ENCODE data around the gene KIAA1549. TPM values are rescaled to one million over a fixed set of nuclear protein-coding genes. Genes with fewer than 3 reads are reported as not detected.

Gene KIAA1549
- total RNA-seq, 2 experiments from 2014 or later: not detected

- Mint-ChIP-seq H3K9me3 (no peaks in the 10 kb centered on the region), H3K27me3 (peaks cover 5% of the 10 kb centered on the region), H3K27ac (no peak overlapping the region), H3K4me3 (no peak overlapping the region), H3K4me1 (ENCODE audit: low read depth) (no peaks in the 10 kb centered on the region), H3K36me3 (ENCODE audit: low read depth) (no peaks in the 10 kb centered on the region)
- CTCF ChIA-PET: no interaction called here
- Histone ChIP-seq H3K9me3 (ENCODE audit: control insufficient read depth in 1 of 2, insufficient read depth in 1 of 2, low read length in 2 of 2) (no peaks in the 10 kb centered on the region), H3K27ac (ENCODE audit: low read depth in 1 of 2, low read length in 2 of 2) (no peak overlapping the region), H3K36me3 (ENCODE audit: insufficient read depth, low read length) (no peaks in the 10 kb centered on the region), H3K27me3 (ENCODE audit: control insufficient read depth in 1 of 2, insufficient read depth in 2 of 2, low read length in 2 of 2) (no peaks in the 10 kb centered on the region), H3K4me3 (ENCODE audit: low read length) (no peak overlapping the region), H3K4me1 (ENCODE audit: insufficient read depth, low read length) (no peaks in the 10 kb centered on the region)
- TF ChIP-seq CTCF (IDR thresholded peaks at IDR 0.05): no peak
- no peak for DNase-seq
- intact Hi-C loops (cut with DNase I, micrococcal nuclease): no loop called here
- ATAC-seq (ENCODE audit: poor library complexity): no peak
- POLR2A ChIA-PET: no interaction called here
These were observed 24.0 kb downstream of the KIAA1549 start for GRCh38 chr7:138957217-138957616.

GRCh38 chr7:138954545-138955475 is 26.4 kb downstream of the KIAA1549 start:
- TF ChIP-seq CTCF (IDR thresholded peaks at IDR 0.05): no peak
- CTCF ChIA-PET: interaction anchor here (0.7 kb wide), 1 partner anchor 31 kb away, joined by 3 read pairs; no protein-coding TSS in a partner anchor
- intact Hi-C loops (cut with DNase I, micrococcal nuclease): loop anchor here in 1 of 2 experiments (5.0 kb wide), 1 partner anchor 43 kb away; no protein-coding TSS in a partner anchor
- no peaks in the 10 kb centered on the region for H3K4me1 Mint-ChIP-seq (ENCODE audit: low read depth)
- no peaks in the 10 kb centered on the region for H3K9me3 Mint-ChIP-seq
- H3K4me3 ChIP-seq (ENCODE audit: low read length): no peak overlapping the region
- no peaks in the 10 kb centered on the region for H3K27me3 ChIP-seq (ENCODE audit: control insufficient read depth in 1 of 2, insufficient read depth in 2 of 2, low read length in 2 of 2)
- no peak overlapping the region for H3K4me3 Mint-ChIP-seq
- H3K27me3 Mint-ChIP-seq: peaks cover 5% of the 10 kb centered on the region
- no peaks in the 10 kb centered on the region for H3K36me3 Mint-ChIP-seq (ENCODE audit: low read depth)
- ATAC-seq (ENCODE audit: poor library complexity) (no peak), DNase-seq (no peak)
- H3K4me1 ChIP-seq (ENCODE audit: insufficient read depth, low read length): no peaks in the 10 kb centered on the region
- no peaks in the 10 kb centered on the region for H3K9me3 ChIP-seq (ENCODE audit: control insufficient read depth in 1 of 2, insufficient read depth in 1 of 2, low read length in 2 of 2)
- POLR2A ChIA-PET: no interaction called here
- H3K36me3 ChIP-seq (ENCODE audit: insufficient read depth, low read length): no peaks in the 10 kb centered on the region
- no peak overlapping the region for H3K27ac ChIP-seq (ENCODE audit: low read depth in 1 of 2, low read length in 2 of 2)
- H3K27ac Mint-ChIP-seq: no peak overlapping the region

GRCh38 chr7:138952791-138953190 is 28.4 kb downstream of the KIAA1549 start:
- CTCF ChIA-PET: no interaction called here
- no peak overlapping the region for H3K27ac ChIP-seq (ENCODE audit: low read depth in 1 of 2, low read length in 2 of 2)
- H3K27me3 Mint-ChIP-seq: peaks cover 5% of the 10 kb centered on the region
- no peak overlapping the region for H3K4me3 Mint-ChIP-seq
- no peaks in the 10 kb centered on the region for H3K36me3 Mint-ChIP-seq (ENCODE audit: low read depth)
- no peaks in the 10 kb centered on the region for H3K4me1 ChIP-seq (ENCODE audit: insufficient read depth, low read length)
- H3K4me1 Mint-ChIP-seq (ENCODE audit: low read depth): no peaks in the 10 kb centered on the region
- H3K27me3 ChIP-seq (ENCODE audit: control insufficient read depth in 1 of 2, insufficient read depth in 2 of 2, low read length in 2 of 2): no peaks in the 10 kb centered on the region
- no peak overlapping the region for H3K27ac Mint-ChIP-seq
- ATAC-seq (ENCODE audit: poor library complexity) (no peak), DNase-seq (no peak)
- intact Hi-C loops (cut with DNase I, micrococcal nuclease): loop anchor here in 1 of 2 experiments (5.0 kb wide), 1 partner anchor 40 kb away; no protein-coding TSS in a partner anchor
- H3K36me3 ChIP-seq (ENCODE audit: insufficient read depth, low read length): no peaks in the 10 kb centered on the region
- no peak for TF ChIP-seq CTCF (IDR thresholded peaks at IDR 0.05)
- no peaks in the 10 kb centered on the region for H3K9me3 Mint-ChIP-seq
- POLR2A ChIA-PET: no interaction called here
- no peak overlapping the region for H3K4me3 ChIP-seq (ENCODE audit: low read length)
- no peaks in the 10 kb centered on the region for H3K9me3 ChIP-seq (ENCODE audit: control insufficient read depth in 1 of 2, insufficient read depth in 1 of 2, low read length in 2 of 2)

Measured in CD4-positive, alpha-beta T cell (primary cell).